ENCODE results near the gene MBD5.
"Not testable (repeated sequence)": the region's sequence is repeated elsewhere in the genome, so short reads cannot be mapped to it uniquely, and the experiment has no call there.

MBD5 gene

DNA sequence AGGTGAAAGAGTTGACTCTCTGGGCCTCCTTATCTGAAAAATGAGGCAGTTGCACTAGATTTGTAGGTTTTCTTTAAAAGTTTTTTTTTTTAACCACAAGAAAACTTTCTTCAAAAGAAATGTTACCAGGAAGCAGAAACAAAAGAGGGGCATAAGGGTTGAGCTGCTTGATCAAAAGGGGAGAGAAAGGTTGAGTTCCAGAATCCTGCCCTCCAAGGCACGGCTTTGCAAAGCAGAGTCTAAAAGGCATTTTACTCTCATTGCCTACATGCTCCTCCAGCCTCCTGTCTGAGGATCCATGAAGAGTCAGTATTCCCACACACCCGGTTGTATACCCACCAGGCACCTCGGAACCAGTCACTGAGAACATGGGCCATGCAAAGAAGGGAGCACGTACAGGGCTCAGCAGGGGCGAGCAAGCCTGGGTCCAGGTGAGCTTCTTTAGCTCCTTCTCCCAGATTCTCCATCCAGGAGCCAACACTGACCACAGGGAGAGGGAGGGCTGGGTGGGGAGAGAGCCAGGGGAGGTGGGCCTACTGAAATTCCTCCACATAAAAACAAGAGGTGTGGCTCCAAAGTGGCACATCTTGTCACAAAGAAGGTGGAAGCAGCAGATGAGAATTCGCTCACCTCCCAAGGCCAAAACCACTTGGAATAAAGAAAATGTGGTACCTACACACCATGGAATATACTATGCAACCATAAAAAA is 507.6 kb downstream of the MBD5 start:
- no peak for DNase-seq

- no peak for DNase-seq
Observed at GRCh38 chr2:148529745-148530144, 508.9 kb downstream of the MBD5 start.

- no peak for DNase-seq
Observed at GRCh38 chr2:148530350-148530749, 509.5 kb downstream of the MBD5 start.

- no peak for DNase-seq
Observed at GRCh38 chr2:148531235-148531634, 510.3 kb downstream of the MBD5 start.

- DNase-seq, result no peak
Observed at GRCh38 chr2:148531669-148532428, 511.0 kb downstream of the MBD5 start.

DNA sequence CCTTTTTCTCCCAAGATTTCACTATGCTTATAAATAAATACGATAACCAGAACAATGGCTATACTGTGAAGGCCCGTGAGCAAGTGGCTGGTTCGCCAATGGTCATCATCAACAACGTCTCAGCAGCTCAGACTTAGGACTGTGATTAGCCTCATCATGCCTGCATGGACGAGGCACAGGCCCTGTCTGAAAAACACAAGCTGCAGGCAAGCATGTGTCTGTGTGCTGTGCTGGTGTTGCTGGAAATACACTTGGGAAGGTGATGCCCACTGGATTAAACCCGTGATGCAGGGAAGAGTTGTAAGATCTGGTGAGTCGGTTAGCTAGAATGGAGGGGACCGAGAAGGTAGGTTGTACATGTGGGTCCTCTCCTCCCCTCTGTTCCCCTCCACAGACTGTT is 512.1 kb downstream of the MBD5 start:
- DNase-seq, result no peak

GRCh38 chr2:148533685-148534084 is 512.8 kb downstream of the MBD5 start:
- no peak for DNase-seq

DNA sequence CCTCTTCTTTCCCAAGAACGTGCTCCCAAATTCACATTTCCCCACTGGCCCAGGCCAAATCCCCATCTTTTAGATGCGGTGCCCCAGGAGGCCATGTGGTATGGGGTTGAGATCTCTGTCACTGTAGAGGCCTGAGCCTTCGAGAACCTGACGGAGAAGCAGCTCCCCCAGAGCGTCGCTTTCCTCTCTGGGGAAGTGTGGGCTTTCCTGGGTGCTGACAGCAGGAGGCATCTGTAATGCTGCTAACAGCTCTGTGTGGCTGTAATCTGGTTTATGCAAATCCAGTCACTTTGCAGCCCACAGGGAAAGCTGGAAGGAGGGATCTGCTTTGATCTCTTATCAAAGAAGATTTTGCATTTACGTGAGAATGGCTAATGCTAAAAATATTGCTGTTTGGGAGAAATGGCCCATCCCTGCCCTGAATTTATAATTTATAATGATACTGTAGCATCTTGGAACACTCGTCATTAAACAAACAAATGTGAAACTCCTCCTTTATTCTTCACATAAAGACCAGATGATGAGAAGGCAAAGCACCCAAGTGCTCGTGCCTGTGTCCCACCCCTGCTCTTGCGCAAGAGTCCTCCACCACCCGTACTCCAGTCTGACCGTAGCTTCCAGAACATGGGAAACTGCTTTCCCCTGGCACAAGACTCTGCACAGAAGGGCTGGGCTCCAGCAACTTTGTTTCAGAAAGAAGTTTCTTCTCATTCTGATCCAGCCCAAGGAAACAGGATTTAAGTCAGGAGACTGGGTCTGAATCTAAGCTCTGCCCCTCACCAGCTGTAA is 513.7 kb downstream of the MBD5 start:
- DNase-seq, result no peak

DNA sequence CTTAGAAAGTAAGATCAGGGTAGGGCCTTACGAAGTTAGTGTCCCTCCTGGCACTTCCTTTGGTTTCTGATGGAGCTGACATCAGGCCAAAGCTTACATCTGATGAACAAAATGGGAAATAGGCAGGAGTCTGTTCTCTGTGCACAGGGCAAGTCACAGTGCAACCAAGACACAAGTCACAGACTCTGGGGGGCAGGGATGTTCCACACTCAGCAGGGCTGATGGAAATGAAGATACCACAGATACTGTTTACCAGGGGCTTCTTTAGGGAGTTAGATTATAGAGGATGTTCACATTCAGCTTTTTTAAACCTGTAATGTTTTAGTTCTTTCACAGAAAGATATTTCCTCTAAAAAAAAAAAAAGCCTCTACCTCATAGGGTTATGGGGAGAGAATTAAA is 517.5 kb downstream of the MBD5 start:
- no peak for DNase-seq

DNA sequence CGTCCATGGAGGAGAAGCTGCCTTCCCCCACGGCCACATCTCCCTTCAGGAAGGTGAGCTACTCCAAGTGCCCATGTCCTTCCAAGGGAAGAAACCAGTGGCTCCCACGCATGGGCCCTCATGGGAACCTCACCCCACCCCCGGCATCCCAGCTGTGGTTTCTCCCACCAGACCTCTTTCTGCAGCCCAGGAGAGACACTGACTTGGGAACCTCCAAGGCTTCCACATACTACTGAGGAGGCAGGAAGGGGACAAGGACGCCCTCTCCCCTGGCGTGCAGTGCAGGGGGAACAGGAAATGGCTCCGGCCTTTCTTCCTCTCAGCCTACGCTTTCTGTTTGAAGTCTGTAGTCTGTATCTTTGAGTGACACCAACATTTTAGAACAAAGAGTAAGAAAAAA is 519.1 kb downstream of the MBD5 start:
- no peak for DNase-seq

DNA sequence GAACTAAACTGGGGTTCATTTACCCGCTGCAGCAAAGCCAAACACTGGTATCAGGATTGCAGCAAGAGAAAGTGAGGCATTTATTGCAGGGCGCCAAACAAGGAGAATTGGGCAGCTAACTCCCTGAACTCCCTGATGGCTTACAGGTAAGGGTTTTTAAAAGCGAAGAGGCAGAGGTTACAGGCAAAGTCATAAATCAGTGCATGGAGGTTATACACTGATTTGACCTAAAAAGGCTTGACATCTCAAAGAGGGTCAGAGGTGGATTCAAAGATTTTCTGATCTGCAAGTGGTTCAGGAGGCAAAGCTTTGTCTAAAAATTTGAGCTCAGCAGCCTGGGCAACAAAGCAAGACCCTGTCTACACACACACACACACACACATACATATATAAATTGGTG is 520.9 kb downstream of the MBD5 start:
- no peak for DNase-seq

GRCh38 chr2:148542614-148543013 is 521.7 kb downstream of the MBD5 start:
- no peak for DNase-seq

- DNase-seq, result not testable (repeated sequence)
Observed at GRCh38 chr2:148543088-148543540, 522.2 kb downstream of the MBD5 start.

GRCh38 chr2:148545390-148546256 is 524.7 kb downstream of the MBD5 start:
- DNase-seq, result no peak

GRCh38 chr2:148546270-148546669 is 525.4 kb downstream of the MBD5 start:
- no peak for DNase-seq

DNA sequence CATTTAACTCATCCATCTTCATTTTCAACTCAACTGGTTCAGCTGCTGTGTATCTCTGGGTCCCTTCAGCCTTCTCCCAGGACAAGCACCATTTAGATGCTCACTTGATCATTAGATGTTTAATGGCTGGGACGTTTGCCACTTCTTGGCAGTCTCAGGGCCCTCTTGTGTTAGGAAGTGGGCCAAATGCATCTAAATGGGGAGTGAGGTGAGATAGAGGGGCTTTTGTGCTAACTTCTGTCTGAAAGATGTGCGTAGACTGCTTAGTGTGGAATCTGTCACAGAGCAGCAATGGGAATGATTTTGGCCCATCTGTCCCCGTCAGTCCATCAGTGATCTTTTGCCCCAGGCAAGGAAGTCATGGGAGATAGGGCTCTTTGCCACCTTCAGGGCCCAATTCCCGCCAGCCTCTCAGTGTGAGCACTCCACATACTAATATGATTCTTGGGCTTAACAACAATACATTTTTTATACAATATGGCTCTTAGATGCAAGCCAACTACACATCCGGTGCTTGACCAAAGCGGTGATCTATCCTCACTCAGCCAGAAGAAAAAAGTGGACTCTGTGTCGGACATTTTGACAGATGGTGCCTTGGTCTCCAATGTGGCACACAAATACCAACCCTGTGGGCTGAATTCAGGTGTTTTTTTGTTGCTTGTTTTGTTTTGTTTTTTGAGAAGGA is 528.0 kb downstream of the MBD5 start:
- no peak for DNase-seq

GRCh38 chr2:148552675-148553331 is 531.9 kb downstream of the MBD5 start:
- no peak for DNase-seq

GRCh38 chr2:148553332-148553887 is 532.5 kb downstream of the MBD5 start:
- DNase-seq, result no peak

GRCh38 chr2:148554459-148555247 is 533.8 kb downstream of the MBD5 start:
- DNase-seq, result no peak

DNA sequence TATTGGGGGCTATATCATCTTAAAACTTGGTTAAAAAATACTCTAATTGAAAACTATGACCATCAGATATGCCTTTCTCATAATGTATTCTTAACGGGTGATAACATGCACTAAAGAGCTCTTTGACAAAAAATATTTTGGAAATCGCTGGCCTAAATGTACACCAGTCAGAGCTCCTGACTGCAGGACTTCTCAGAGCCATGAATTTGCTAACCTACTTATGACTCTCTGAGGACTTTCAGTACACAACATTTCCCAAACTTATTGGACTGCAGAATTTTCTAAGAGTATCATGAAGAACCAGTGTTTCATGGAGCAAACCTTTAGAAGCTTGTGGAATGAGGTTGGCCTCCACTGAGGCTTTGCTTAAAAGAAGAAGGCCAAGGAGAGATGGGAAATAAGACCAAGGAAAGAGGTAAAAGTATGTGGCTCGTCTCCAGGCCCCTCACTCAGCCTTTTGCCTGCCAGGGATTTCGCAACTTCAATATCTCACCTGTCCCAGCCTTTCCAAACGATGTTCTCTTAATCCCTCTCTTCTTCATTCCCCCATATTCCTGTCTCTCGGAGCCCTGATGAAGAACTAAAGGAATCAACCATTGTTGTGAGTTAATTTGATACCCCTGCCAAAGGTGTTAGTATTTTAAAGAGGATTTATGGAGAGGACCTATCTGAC is 534.9 kb downstream of the MBD5 start:
- DNase-seq, result no peak
